ENCODE data around the gene CMSS1.

CMSS1 gene

GRCh38 chr3:99855900-99856299 lies 38.2 kb downstream of the CMSS1 start:
- Mint-ChIP-seq H3K36me3 (ENCODE audit: low read depth) (peaks cover 24% of the 10 kb centered on the region), H3K9me3 (no peaks in the 10 kb centered on the region), H3K27me3 (ENCODE audit: low read depth) (no peaks in the 10 kb centered on the region), H3K4me1 (ENCODE audit: low read depth) (peaks cover 25% of the 10 kb centered on the region), H3K27ac (no peak overlapping the region), H3K4me3 (no peak overlapping the region)

GRCh38 chr3:99856437-99857220 lies 39.0 kb downstream of the CMSS1 start:
- Mint-ChIP-seq H3K4me3 (no peak overlapping the region), H3K27ac (no peak overlapping the region), H3K4me1 (ENCODE audit: low read depth) (peaks cover 31% of the 10 kb centered on the region), H3K36me3 (ENCODE audit: low read depth) (peaks cover 31% of the 10 kb centered on the region), H3K27me3 (ENCODE audit: low read depth) (no peaks in the 10 kb centered on the region), H3K9me3 (no peaks in the 10 kb centered on the region)

- peaks cover 32% of the 10 kb centered on the region for H3K4me1 Mint-ChIP-seq (ENCODE audit: low read depth)
- H3K27me3 Mint-ChIP-seq (ENCODE audit: low read depth): no peaks in the 10 kb centered on the region
- H3K4me3 Mint-ChIP-seq: no peak overlapping the region
- H3K9me3 Mint-ChIP-seq: no peaks in the 10 kb centered on the region
- no peak overlapping the region for H3K27ac Mint-ChIP-seq
- peaks cover 32% of the 10 kb centered on the region for H3K36me3 Mint-ChIP-seq (ENCODE audit: low read depth)
Measured at GRCh38 chr3:99857278-99857677, 39.6 kb downstream of the CMSS1 start.

- H3K9me3 Mint-ChIP-seq: no peaks in the 10 kb centered on the region
- H3K27ac Mint-ChIP-seq: no peak overlapping the region
- H3K27me3 Mint-ChIP-seq (ENCODE audit: low read depth): no peaks in the 10 kb centered on the region
- H3K4me3 Mint-ChIP-seq: no peak overlapping the region
- H3K4me1 Mint-ChIP-seq (ENCODE audit: low read depth): peaks cover 43% of the 10 kb centered on the region
- peaks cover 39% of the 10 kb centered on the region for H3K36me3 Mint-ChIP-seq (ENCODE audit: low read depth)
Measured at GRCh38 chr3:99858469-99858868, 40.8 kb downstream of the CMSS1 start.

- no peaks in the 10 kb centered on the region for H3K9me3 Mint-ChIP-seq
- H3K27ac Mint-ChIP-seq: no peak overlapping the region
- H3K36me3 Mint-ChIP-seq (ENCODE audit: low read depth): peaks cover 42% of the 10 kb centered on the region
- peaks cover 51% of the 10 kb centered on the region for H3K4me1 Mint-ChIP-seq (ENCODE audit: low read depth)
- no peaks in the 10 kb centered on the region for H3K27me3 Mint-ChIP-seq (ENCODE audit: low read depth)
- no peak overlapping the region for H3K4me3 Mint-ChIP-seq
Measured at GRCh38 chr3:99859825-99860224, 42.2 kb downstream of the CMSS1 start.

GRCh38 chr3:99861216-99861615 lies 43.6 kb downstream of the CMSS1 start:
- Mint-ChIP-seq H3K36me3 (ENCODE audit: low read depth) (peaks cover 44% of the 10 kb centered on the region), H3K27me3 (ENCODE audit: low read depth) (no peaks in the 10 kb centered on the region), H3K27ac (no peak overlapping the region), H3K9me3 (no peaks in the 10 kb centered on the region), H3K4me3 (no peak overlapping the region), H3K4me1 (ENCODE audit: low read depth) (peaks cover 58% of the 10 kb centered on the region)

GRCh38 chr3:99862208-99862607 lies 44.5 kb downstream of the CMSS1 start:
- no peaks in the 10 kb centered on the region for H3K9me3 Mint-ChIP-seq
- H3K27me3 Mint-ChIP-seq (ENCODE audit: low read depth): no peaks in the 10 kb centered on the region
- H3K4me1 Mint-ChIP-seq (ENCODE audit: low read depth): peaks cover 63% of the 10 kb centered on the region
- H3K27ac Mint-ChIP-seq: no peak overlapping the region
- H3K4me3 Mint-ChIP-seq: no peak overlapping the region
- peaks cover 41% of the 10 kb centered on the region for H3K36me3 Mint-ChIP-seq (ENCODE audit: low read depth)

- no peaks in the 10 kb centered on the region for H3K27me3 Mint-ChIP-seq (ENCODE audit: low read depth)
- peaks cover 41% of the 10 kb centered on the region for H3K36me3 Mint-ChIP-seq (ENCODE audit: low read depth)
- no peaks in the 10 kb centered on the region for H3K9me3 Mint-ChIP-seq
- no peak overlapping the region for H3K27ac Mint-ChIP-seq
- no peak overlapping the region for H3K4me3 Mint-ChIP-seq
- peaks cover 71% of the 10 kb centered on the region for H3K4me1 Mint-ChIP-seq (ENCODE audit: low read depth)
Measured at GRCh38 chr3:99863002-99863401, 45.3 kb downstream of the CMSS1 start.

- H3K4me3 Mint-ChIP-seq: peak overlapping the region; percentile 60
- peaks cover 42% of the 10 kb centered on the region for H3K36me3 Mint-ChIP-seq (ENCODE audit: low read depth)
- H3K9me3 Mint-ChIP-seq: no peaks in the 10 kb centered on the region
- peaks cover 73% of the 10 kb centered on the region for H3K4me1 Mint-ChIP-seq (ENCODE audit: low read depth)
- H3K27me3 Mint-ChIP-seq (ENCODE audit: low read depth): no peaks in the 10 kb centered on the region
- H3K27ac Mint-ChIP-seq: peak overlapping the region; percentile 20
Measured at GRCh38 chr3:99863588-99863987, 45.9 kb downstream of the CMSS1 start.

GRCh38 chr3:99864289-99864688 lies 46.6 kb downstream of the CMSS1 start:
- Mint-ChIP-seq H3K4me3 (no peak overlapping the region), H3K27me3 (ENCODE audit: low read depth) (no peaks in the 10 kb centered on the region), H3K27ac (peak overlapping the region; percentile 16), H3K36me3 (ENCODE audit: low read depth) (peaks cover 40% of the 10 kb centered on the region), H3K9me3 (no peaks in the 10 kb centered on the region), H3K4me1 (ENCODE audit: low read depth) (peaks cover 75% of the 10 kb centered on the region)

- Mint-ChIP-seq H3K36me3 (ENCODE audit: low read depth) (peaks cover 35% of the 10 kb centered on the region), H3K27ac (no peak overlapping the region), H3K9me3 (no peaks in the 10 kb centered on the region), H3K4me1 (ENCODE audit: low read depth) (peaks cover 78% of the 10 kb centered on the region), H3K27me3 (ENCODE audit: low read depth) (no peaks in the 10 kb centered on the region), H3K4me3 (no peak overlapping the region)
Measured at GRCh38 chr3:99865321-99865720, 47.7 kb downstream of the CMSS1 start.

- peaks cover 38% of the 10 kb centered on the region for H3K36me3 Mint-ChIP-seq (ENCODE audit: low read depth)
- peaks cover 78% of the 10 kb centered on the region for H3K4me1 Mint-ChIP-seq (ENCODE audit: low read depth)
- no peaks in the 10 kb centered on the region for H3K27me3 Mint-ChIP-seq (ENCODE audit: low read depth)
- peak overlapping the region; percentile 70 for H3K27ac Mint-ChIP-seq
- H3K4me3 Mint-ChIP-seq: peak overlapping the region; percentile 76
- H3K9me3 Mint-ChIP-seq: no peaks in the 10 kb centered on the region
Measured at GRCh38 chr3:99866261-99866761, 48.6 kb downstream of the CMSS1 start.

- H3K27me3 Mint-ChIP-seq (ENCODE audit: low read depth): no peaks in the 10 kb centered on the region
- H3K9me3 Mint-ChIP-seq: no peaks in the 10 kb centered on the region
- peaks cover 79% of the 10 kb centered on the region for H3K4me1 Mint-ChIP-seq (ENCODE audit: low read depth)
- peaks cover 37% of the 10 kb centered on the region for H3K36me3 Mint-ChIP-seq (ENCODE audit: low read depth)
- H3K4me3 Mint-ChIP-seq: peak overlapping the region; percentile 63
- peak overlapping the region; percentile 70 for H3K27ac Mint-ChIP-seq
Measured at GRCh38 chr3:99867594-99868310, 50.1 kb downstream of the CMSS1 start.

GRCh38 chr3:99868311-99868646 lies 50.6 kb downstream of the CMSS1 start:
- Mint-ChIP-seq H3K36me3 (ENCODE audit: low read depth) (peaks cover 33% of the 10 kb centered on the region), H3K4me3 (peak overlapping the region; percentile 63), H3K9me3 (no peaks in the 10 kb centered on the region), H3K27ac (peak overlapping the region; percentile 70), H3K4me1 (ENCODE audit: low read depth) (peaks cover 77% of the 10 kb centered on the region), H3K27me3 (ENCODE audit: low read depth) (no peaks in the 10 kb centered on the region)

- peak overlapping the region; percentile 8 for H3K27ac Mint-ChIP-seq
- H3K4me1 Mint-ChIP-seq (ENCODE audit: low read depth): peaks cover 71% of the 10 kb centered on the region
Measured at GRCh38 chr3:99869621-99870020, 52.0 kb downstream of the CMSS1 start.

More at GRCh38 chr3:99869621-99870020, 52.0 kb downstream of the CMSS1 start:
- H3K4me3 Mint-ChIP-seq: no peak overlapping the region
- H3K27me3 Mint-ChIP-seq (ENCODE audit: low read depth): no peaks in the 10 kb centered on the region
- peaks cover 26% of the 10 kb centered on the region for H3K36me3 Mint-ChIP-seq (ENCODE audit: low read depth)
- H3K9me3 Mint-ChIP-seq: no peaks in the 10 kb centered on the region

All from T-helper 1 cell treated with Interleukin-12 subunit alpha and Interleukin-12 subunit beta and Interleukin-4 antibody, amounts not matched to agents 30 μg/mL and 1 μg/mL, for 36 hours (primary cell).